H1 (cell line): Measurements from ENCODE around the gene UGT1A9. TPM values are rescaled to one million over a fixed set of nuclear protein-coding genes. Genes with fewer than 3 reads are reported as not detected.

Experiments used
- CTCF ChIA-PET: fragments of 300-600 bp; sonication (Branson Sonifier 250); formaldehyde crosslinking; loops from one replicate; lab custom pipeline; 2021; ENCODE audit not compliant: partially characterized antibody; lab: Charles Lee
- POLR2A ChIA-PET: fragments of 300-600 bp; sonication (Branson Sonifier 250); formaldehyde crosslinking; loops from one replicate; lab custom pipeline; 2021; ENCODE audit warnings: inconsistent platforms; ENCODE audit not compliant: partially characterized antibody; lab: Charles Lee
- DNase-seq, 2 experiments: peaks; one replicate each; pipeline versions ENCODE4 v3.0.0 to v3.0.0-alpha.2; 2010 to 2022; ENCODE audit warnings: low spot score in 2 of 2, low read depth in 1 of 2, mixed read lengths in 1 of 2
- FAIRE-seq: peaks from 2 replicates; lab custom pipeline; 2011; peaks lifted over from hg19 to GRCh38; lab: Jason Lieb, UNC
- H2AFZ ChIP-seq: 2 replicates; pipeline ENCODE4 v1.8.1; 2012; ENCODE audit warnings: low read length, inconsistent platforms
- H2AK5ac ChIP-seq: 2 replicates; pipeline ENCODE4 v1.6.1; 2013; ENCODE audit warnings: low read depth, low read length
- H2BK120ac ChIP-seq: replicated peaks from 2 replicates; pipeline ENCODE3; 2013; ENCODE audit warnings: low read depth, low read length, inconsistent platforms
- H2BK12ac ChIP-seq: 2 replicates; pipeline ENCODE4 v1.6.1; 2013; ENCODE audit warnings: low read depth, low read length
- H2BK15ac ChIP-seq: 2 replicates; pipeline ENCODE4 v1.6.1; 2013; ENCODE audit warnings: low read length
- H2BK20ac ChIP-seq: 2 replicates; pipeline ENCODE4 v1.6.1; 2013; ENCODE audit warnings: low read length
- H2BK5ac ChIP-seq: 2 replicates; pipeline ENCODE4 v1.6.1; 2013; ENCODE audit warnings: low read depth, low read length
- H3K14ac ChIP-seq: 2 replicates; pipeline ENCODE4 v1.6.1; 2013; ENCODE audit warnings: inconsistent platforms; ENCODE audit not compliant: insufficient read length
- H3K18ac ChIP-seq: 2 replicates; pipeline ENCODE4 v1.6.1; 2013; ENCODE audit warnings: low read length; ENCODE audit errors: extremely low read depth
- H3K23ac ChIP-seq: 2 replicates; pipeline ENCODE4 v1.6.1; 2013; ENCODE audit warnings: inconsistent platforms; ENCODE audit not compliant: insufficient read length
- H3K23me2 ChIP-seq: 2 replicates; pipeline ENCODE4 v1.6.1; 2013; ENCODE audit warnings: low read depth, low read length
- H3K27ac ChIP-seq: 2 replicates; pipeline ENCODE4 v1.6.1; 2011; ENCODE audit warnings: low read depth, low read length, inconsistent platforms
- H3K27me3 ChIP-seq, 4 experiments: replicated peaks in 1 of 4; 1 replicate in 1 of 4; 2 replicates in 3 of 4; pipeline versions ENCODE4 v1.6.1 to v1.8.1; 2011 to 2013; ENCODE audit warnings: low read length in 3 of 4, mild to moderate bottlenecking in 3 of 4, inconsistent platforms in 2 of 4, mixed read lengths in 2 of 4, moderate library complexity in 1 of 4; ENCODE audit not compliant: control insufficient read depth in 3 of 4, insufficient read depth in 3 of 4; ENCODE audit errors: extremely low read depth in 1 of 4
- H3K36me3 ChIP-seq, 4 experiments: 2 replicates each; pipeline versions ENCODE4 v1.6.1 to v1.8.1; 2011 to 2013; ENCODE audit warnings: mild to moderate bottlenecking in 4 of 4, low read length in 3 of 4, moderate library complexity in 2 of 4, control low read depth in 1 of 4, inconsistent platforms in 1 of 4; ENCODE audit not compliant: insufficient read depth in 4 of 4, control insufficient read depth in 2 of 4
- H3K4ac ChIP-seq: replicated peaks from 2 replicates; pipeline ENCODE3; 2013; ENCODE audit warnings: low read length, low read depth, mixed read lengths, inconsistent platforms; ENCODE audit not compliant: insufficient read length
- H3K4me1 ChIP-seq, 4 experiments: replicated peaks in 1 of 4; 1 replicate in 1 of 4; 2 replicates in 3 of 4; pipeline versions ENCODE4 v1.6.1 to v1.8.1; 2011 to 2013; ENCODE audit warnings: low read length in 3 of 4, inconsistent platforms in 2 of 4, mixed read lengths in 1 of 4; ENCODE audit not compliant: insufficient read depth in 4 of 4, control insufficient read depth in 3 of 4
- H3K4me2 ChIP-seq, 2 experiments: 2 replicates each; pipeline versions ENCODE4 v1.6.1 to v1.8.1; 2011 to 2013; ENCODE audit warnings: low read depth in 2 of 2, low read length in 2 of 2, control low read depth in 1 of 2, inconsistent platforms in 1 of 2, mild to moderate bottlenecking in 1 of 2; ENCODE audit not compliant: insufficient read depth in 1 of 2
- H3K4me3 ChIP-seq, 4 experiments: fragments of 200-600, 300-600 bp in 1 of 4; sonication (generic), shearing (Covaris generic), sonication (Bioruptor Twin) in 1 of 4; 2 replicates each; pipeline versions ENCODE4 v1.5.1 to v1.8.1; 2011 to 2016; ENCODE audit warnings: low read length in 4 of 4, low read depth in 3 of 4, control low read depth in 2 of 4, inconsistent platforms in 2 of 4, mild to moderate bottlenecking in 2 of 4, mixed read lengths in 1 of 4, moderate library complexity in 1 of 4; ENCODE audit not compliant: insufficient read depth in 2 of 4; ENCODE audit errors: extremely low read depth in 1 of 4
- H3K56ac ChIP-seq: replicated peaks from 2 replicates; pipeline ENCODE3; 2013; ENCODE audit warnings: low read depth, mild to moderate bottlenecking, mixed read lengths, low read length, inconsistent platforms; ENCODE audit not compliant: insufficient read length
- H3K79me1 ChIP-seq: 2 replicates; pipeline ENCODE4 v1.6.1; 2013; ENCODE audit warnings: low read depth, low read length, control low read depth
- H3K79me2 ChIP-seq, 2 experiments: 2 replicates each; pipeline versions ENCODE4 v1.6.1 to v1.8.1; 2012 to 2013; ENCODE audit warnings: low read length in 2 of 2, mild to moderate bottlenecking in 2 of 2, inconsistent platforms in 1 of 2; ENCODE audit not compliant: insufficient read depth in 2 of 2, control insufficient read depth in 1 of 2
- H3K9ac ChIP-seq, 4 experiments: replicated peaks in 1 of 4; 1 replicate in 1 of 4; 2 replicates in 3 of 4; pipeline versions ENCODE4 v1.6.1 to v1.8.1; 2011 to 2013; ENCODE audit warnings: low read depth in 3 of 4, low read length in 3 of 4, control low read depth in 2 of 4, mild to moderate bottlenecking in 2 of 4, moderate library complexity in 2 of 4, inconsistent platforms in 1 of 4; ENCODE audit errors: extremely low read depth in 1 of 4
- H3K9me3 ChIP-seq, 2 experiments: 2 replicates each; pipeline versions ENCODE4 v1.6.1 to v1.8.1; 2012 to 2013; ENCODE audit warnings: mild to moderate bottlenecking in 2 of 2, moderate library complexity in 2 of 2, control low read depth in 1 of 2, inconsistent platforms in 1 of 2, low read depth in 1 of 2, low read length in 1 of 2, mixed read lengths in 1 of 2; ENCODE audit not compliant: insufficient read depth in 2 of 2
- H4K20me1 ChIP-seq, 2 experiments: replicated peaks in 1 of 2; 2 replicates each; pipeline versions ENCODE3 to v1.8.1; 2011 to 2013; ENCODE audit warnings: inconsistent platforms in 2 of 2, low read length in 2 of 2, mild to moderate bottlenecking in 1 of 2; ENCODE audit not compliant: insufficient read depth in 2 of 2, control insufficient read depth in 1 of 2
- H4K5ac ChIP-seq: 2 replicates; pipeline ENCODE4 v1.6.1; 2013; ENCODE audit warnings: low read length, low read depth, mixed read lengths, inconsistent platforms; ENCODE audit not compliant: insufficient read length
- H4K8ac ChIP-seq: 2 replicates; pipeline ENCODE4 v1.8.0; 2013; ENCODE audit warnings: mild to moderate bottlenecking, moderate library complexity, low read length, inconsistent platforms; ENCODE audit not compliant: insufficient read depth; ENCODE audit errors: extremely low read depth
- H4K91ac ChIP-seq: replicated peaks from 2 replicates; pipeline ENCODE3; 2013; ENCODE audit warnings: low read length, mixed read lengths, inconsistent platforms; ENCODE audit not compliant: insufficient read length
- EZH2 ChIP-seq: fragments of 200-600 bp; sonication (generic); IDR thresholded peaks from 2 replicates; pipeline ENCODE4 v1.7.1; 2012; ENCODE audit warnings: low read depth, mild to moderate bottlenecking, moderate library complexity, low read length, inconsistent platforms; ENCODE audit not compliant: severe bottlenecking
- GTF2F1 ChIP-seq: IDR thresholded peaks from 2 replicates; pipeline ENCODE4 v1.6.1; 2012; ENCODE audit warnings: low read depth, low read length, improper control_type of control experiment, borderline replicate concordance
- HDAC2 ChIP-seq, 2 experiments: fragments of 300-600 bp in 1 of 2; sonication (generic) in 1 of 2; IDR thresholded peaks; 2 replicates each; pipeline ENCODE4 v1.6.1; 2011 to 2012; ENCODE audit warnings: low read depth in 2 of 2, low read length in 2 of 2, mild to moderate bottlenecking in 2 of 2, moderate library complexity in 2 of 2, borderline replicate concordance in 1 of 2, inconsistent platforms in 1 of 2
- PHF8 ChIP-seq: fragments of 200-600 bp; sonication (generic); conservative IDR thresholded peaks from 2 replicates; pipeline ENCODE4 v1.7.1; 2012; ENCODE audit warnings: low read depth, mild to moderate bottlenecking, inconsistent platforms, low read length, moderate library complexity
- POU5F1 ChIP-seq: IDR thresholded peaks from 2 replicates; pipeline ENCODE4 v1.6.1; 2011; ENCODE audit warnings: low read depth, mild to moderate bottlenecking, low read length, moderate library complexity
- SUZ12 ChIP-seq: fragments of 200-600 bp; sonication (generic); IDR thresholded peaks from 2 replicates; pipeline ENCODE4 v1.6.1; 2012; ENCODE audit warnings: mild to moderate bottlenecking, inconsistent platforms, low read length, moderate library complexity, mixed read lengths
- TAF1 ChIP-seq: IDR thresholded peaks from 2 replicates; pipeline ENCODE4 v1.6.1; 2011; ENCODE audit warnings: mild to moderate bottlenecking, low read depth, low read length
- WGBS, 2 experiments: shearing (Covaris generic) in 1 of 2; methylation state at CpG; one replicate each; pipeline versions ENCODE4 v1.1.6 to v1.1.7; 2013 to 2015; ENCODE audit warnings: low lambda C conversion rate in 2 of 2, mixed read lengths in 2 of 2, inconsistent platforms in 1 of 2, low coverage in 1 of 2, missing lambda C conversion rate in 1 of 2; ENCODE audit not compliant: insufficient replicate concordance in 2 of 2, insufficient coverage in 1 of 2, insufficient read length in 1 of 2; ENCODE audit errors: extremely low coverage in 1 of 2, missing lambda C conversion rate in 1 of 2; 5-methylcytosine and 5-hydroxymethylcytosine counted together
- polyA plus RNA-seq, 7 experiments: library from polyadenylated mRNA; depleted of rRNA in 3 of 7; stranded (reverse) in 5 of 7; unstranded in 2 of 7; fragments of >200 nt in 5 of 7; fragments of 200-250 nt in 2 of 7; gene quantifications; 1 replicate in 5 of 7; 2 replicates in 1 of 7; 4 replicates in 1 of 7; pipeline versions ENCODE4 v1.2.1 to v1.2.3, GENCODE V29; 2011 to 2013; ENCODE audit warnings: missing spikeins in 2 of 7, mixed read lengths in 2 of 7
- total RNA-seq: library from RNA; stranded (reverse); fragmentation: NEBNext Ultra II Directional; extraction: Animal tissue kit (Norgen Biotek cat#: 25700); gene quantifications from 2 replicates; pipeline ENCODE4 v1.2.1, GENCODE V29; 2021

UGT1A9 gene
- total and polyA plus RNA-seq, 2 of the 8 experiments (the other 6 are each of a cell fraction or from before 2014, with no cell fraction given): not detected

DNA sequence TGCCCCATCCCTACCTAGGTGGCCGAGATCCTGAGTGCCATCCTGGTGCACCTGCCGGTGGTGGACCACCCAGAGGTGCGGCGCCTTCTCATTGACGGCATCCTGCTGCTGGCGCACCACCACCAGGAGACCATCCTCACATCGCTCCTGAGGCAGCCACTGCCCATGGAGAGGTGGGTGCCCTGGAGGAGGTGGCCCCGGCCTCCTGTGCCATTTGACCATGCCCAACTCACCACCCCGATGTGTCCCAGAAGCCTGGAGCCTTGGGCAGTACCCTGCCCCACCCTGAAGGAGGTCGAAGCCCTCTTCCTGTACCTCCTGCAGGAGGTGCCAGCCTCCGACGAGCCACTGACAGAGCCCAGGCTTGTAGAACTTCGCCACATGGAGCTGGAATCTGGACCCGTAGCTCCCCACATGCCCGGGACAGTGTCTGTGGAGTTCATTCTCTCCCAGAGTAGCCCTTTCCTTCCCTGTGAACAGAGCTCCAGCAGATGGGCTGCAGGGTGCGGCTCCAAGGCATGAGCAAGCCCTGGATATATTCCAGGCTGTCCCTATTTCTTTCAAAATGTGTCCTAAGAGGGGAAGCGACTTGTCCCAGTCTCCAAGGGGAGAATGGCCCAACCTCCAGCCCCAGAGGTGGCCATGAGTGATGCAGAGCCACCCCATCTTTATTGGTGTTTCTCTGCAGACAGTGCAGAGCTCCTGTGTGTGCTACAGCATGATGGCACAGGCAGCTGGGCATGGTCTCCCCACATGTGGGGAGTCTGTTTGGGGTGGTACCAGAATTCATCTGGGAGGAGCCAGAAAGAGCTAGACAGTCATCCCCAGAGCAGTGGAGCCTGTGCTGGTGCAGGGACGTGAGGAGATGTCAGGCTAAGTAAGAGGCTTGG lies 148.4 kb downstream of the UGT1A9 start:
- no peaks in the 10 kb centered on the region for H3K4me1 ChIP-seq
- no peak overlapping the region for H4K5ac ChIP-seq
- no peak overlapping the region for H2AFZ ChIP-seq
- no peak overlapping the region for H2BK20ac ChIP-seq
- no peak overlapping the region for H3K9ac ChIP-seq
- CTCF ChIA-PET: interaction anchor here (1.0 to 1.2 kb wide), 2 partner anchors 109 to 394 kb away, joined by 3 to 4 read pairs; no protein-coding TSS in a partner anchor
- no peak overlapping the region for H3K14ac ChIP-seq
- H2AK5ac ChIP-seq: no peak overlapping the region
- no peaks in the 10 kb centered on the region for H3K79me1 ChIP-seq
- DNase-seq (no peak), FAIRE-seq (no peak)
- no peak overlapping the region for H2BK5ac ChIP-seq
- no peaks in the 10 kb centered on the region for H3K9me3 ChIP-seq
- H3K4me3 ChIP-seq: no peak overlapping the region
- no peak overlapping the region for H3K56ac ChIP-seq
- H3K18ac ChIP-seq: no peak overlapping the region
- TF ChIP-seq PHF8: no peak
- TF ChIP-seq EZH2: no peak
- TF ChIP-seq TAF1: no peak
- TF ChIP-seq POU5F1: no peak
- TF ChIP-seq SUZ12: no peak
- TF ChIP-seq HDAC2 (IDR thresholded peaks at IDR 0.05; ENCODE audit: borderline replicate concordance in 1 of 2, low read depth in 2 of 2, low read length in 2 of 2): no peak
- no peak for TF ChIP-seq GTF2F1
- H3K27me3 ChIP-seq: no peaks in the 10 kb centered on the region
- no peak overlapping the region for H2BK12ac ChIP-seq
- no peak overlapping the region for H3K23ac ChIP-seq
- H3K23me2 ChIP-seq: no peaks in the 10 kb centered on the region
- no peak overlapping the region for H2BK15ac ChIP-seq
- H4K8ac ChIP-seq: no peak overlapping the region
- H4K91ac ChIP-seq: no peak overlapping the region
- no peaks in the 10 kb centered on the region for H3K79me2 ChIP-seq
- POLR2A ChIA-PET: no interaction called here
- H3K27ac ChIP-seq: no peak overlapping the region
- H3K4me2 ChIP-seq: no peak overlapping the region
- no peaks in the 10 kb centered on the region for H4K20me1 ChIP-seq
- no peak overlapping the region for H3K4ac ChIP-seq
- WGBS, 2 experiments: 93% methylated on average over 18 of the region's 18 CpGs; no CpG with 5 or more reads in 1 of the 2 experiments
- no peak overlapping the region for H2BK120ac ChIP-seq
- H3K36me3 ChIP-seq: no peaks in the 10 kb centered on the region
